ENCODE measurements around the gene MRPL2. TPM values are rescaled to one million over a fixed set of nuclear protein-coding genes. Genes with fewer than 3 reads are reported as not detected.

MRPL2 gene
- total and polyA plus RNA-seq, 8 donors, result 19.9 to 65.8 (median 28.7) TPM

DNA sequence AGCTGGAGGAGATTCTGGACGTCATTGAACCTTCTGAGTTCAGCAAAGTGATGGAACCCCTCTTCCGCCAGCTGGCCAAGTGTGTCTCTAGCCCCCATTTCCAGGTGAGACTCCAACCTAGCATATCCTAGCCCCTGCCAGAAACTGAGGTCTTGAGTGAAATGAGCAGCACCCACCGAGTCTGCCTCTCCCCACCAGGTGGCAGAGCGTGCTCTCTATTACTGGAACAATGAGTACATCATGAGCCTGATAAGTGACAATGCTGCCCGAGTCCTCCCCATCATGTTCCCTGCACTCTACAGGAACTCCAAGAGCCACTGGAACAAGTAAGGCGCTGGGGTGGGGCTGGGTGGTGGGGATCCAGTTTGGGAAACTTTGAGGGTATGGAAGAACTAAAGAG is 50.1 kb downstream of the MRPL2 start:
- intact Hi-C loops (cut with DNase I), result no loop called here
- Histone ChIP-seq H3K4me3 (no peak overlapping the region), H3K27ac (no peak overlapping the region), H3K4me1 (peaks cover 0 to 4% (median 4%) of the 10 kb centered on the region in 3 donors), H3K9me3 (no peaks in the 10 kb centered on the region), H3K36me3 (peaks cover 0 to 32% (median 7%) of the 10 kb centered on the region in 3 donors), H3K27me3 (no peaks in the 10 kb centered on the region)
- ATAC-seq (no peak), FAIRE-seq (no peak), DNase-seq (peak in 1 of 6 donors; percentile 42)
- WGBS, 2 donors, result 67% methylated on average over 6 of the region's 6 CpGs
- no peak for TF ChIP-seq CTCF (IDR thresholded peaks at IDR 0.05)

- ATAC-seq, result no peak
- intact Hi-C loops (cut with DNase I), result no loop called here
These were observed 52.1 kb downstream of the MRPL2 start for GRCh38 chr6:43007126-43007525.

DNA sequence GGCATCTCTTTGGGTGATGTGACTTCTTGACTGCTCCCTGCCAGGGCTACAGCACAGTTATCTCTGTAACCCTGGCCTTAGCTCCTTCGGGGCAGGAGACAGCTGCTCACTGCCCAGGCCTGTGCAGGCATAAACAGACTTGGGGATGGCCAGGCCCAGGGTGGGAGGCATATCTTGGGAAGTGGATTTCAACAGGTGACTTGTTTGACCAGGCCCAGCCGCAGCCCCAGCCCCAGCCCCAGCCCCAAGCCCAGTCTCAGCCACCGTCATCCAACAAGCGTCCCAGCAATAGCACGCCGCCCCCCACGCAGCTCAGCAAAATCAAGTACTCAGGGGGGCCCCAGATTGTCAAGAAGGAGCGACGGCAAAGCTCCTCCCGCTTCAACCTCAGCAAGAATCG is 53.0 kb downstream of the MRPL2 start:
- WGBS, 2 donors, result 94 to 96% methylated on average over 11 of the region's 11 CpGs
- intact Hi-C loops (cut with DNase I), result no loop called here

More at GRCh38 chr6:43007126-43007525, 52.1 kb downstream of the MRPL2 start:
- Histone ChIP-seq H3K4me1 (no peaks in the 10 kb centered on the region), H3K27ac (no peak overlapping the region), H3K36me3 (peaks cover 0 to 32% (median 7%) of the 10 kb centered on the region in 3 donors), H3K4me3 (no peak overlapping the region), H3K27me3 (no peaks in the 10 kb centered on the region), H3K9me3 (no peaks in the 10 kb centered on the region)
- no peak for DNase-seq
- WGBS, 2 donors, result 91% methylated on average over 9 of the region's 9 CpGs
- TF ChIP-seq CTCF (IDR thresholded peaks at IDR 0.05), result no peak
- FAIRE-seq, result no peak

GRCh38 chr6:43005844-43006243 is 53.4 kb downstream of the MRPL2 start:
- Histone ChIP-seq H3K27me3 (no peaks in the 10 kb centered on the region), H3K9me3 (no peaks in the 10 kb centered on the region), H3K27ac (no peak overlapping the region), H3K36me3 (peaks cover 0 to 24% (median 7%) of the 10 kb centered on the region in 3 donors), H3K4me3 (no peak overlapping the region), H3K4me1 (no peaks in the 10 kb centered on the region)
- FAIRE-seq, result no peak
- 83 to 90% methylated on average over 5 of the region's 5 CpGs for WGBS, 2 donors
- intact Hi-C loops (cut with DNase I), result no loop called here
- no peak for DNase-seq
- ATAC-seq, result no peak
- no peak for TF ChIP-seq CTCF (IDR thresholded peaks at IDR 0.05)

More for the DNA sequence above, 53.0 kb downstream of the MRPL2 start:
- H3K4me1 ChIP-seq, result no peaks in the 10 kb centered on the region
- H3K9me3 ChIP-seq, result no peaks in the 10 kb centered on the region
- FAIRE-seq, result no peak
- TF ChIP-seq CTCF (IDR thresholded peaks at IDR 0.05), result no peak
- no peaks in the 10 kb centered on the region for H3K27me3 ChIP-seq
- H3K27ac ChIP-seq, result no peak overlapping the region
- DNase-seq, result no peak
- no peak overlapping the region for H3K4me3 ChIP-seq
- no peak for ATAC-seq
- peaks cover 0 to 28% (median 7%) of the 10 kb centered on the region in 3 donors for H3K36me3 ChIP-seq

Other genes starting within 250 kb of the MRPL2 start
- gene RPL7L1, start 179.8 kb downstream of the MRPL2 start, total RNA-seq, result 10 to 100 TPM; 23.7 to 43.9 (median 39.2) TPM
- 10 to 100 TPM; 29.5 to 34.4 TPM for gene RPL7L1, start 179.8 kb downstream of the MRPL2 start, polyA plus RNA-seq
- gene PTCRA, start 143.4 kb downstream of the MRPL2 start, total RNA-seq, result under 1 TPM in 1 of 6 donors, not detected in 5; 0.66 TPM
- not detected for gene PTCRA, start 143.4 kb downstream of the MRPL2 start, polyA plus RNA-seq
- 10 to 100 TPM; 28.3 to 59.7 (median 34.1) TPM for gene CNPY3, start 130.0 kb downstream of the MRPL2 start, total RNA-seq
- 10 to 100 TPM; 41.9 to 55.4 TPM for gene CNPY3, start 130.0 kb downstream of the MRPL2 start, polyA plus RNA-seq
- gene GNMT, start 98.7 kb downstream of the MRPL2 start, total RNA-seq, result 100 to 1,000 TPM in 3 of 6 donors, 10 to 100 TPM in 3; 19.0 to 295 (median 102) TPM
- gene GNMT, start 98.7 kb downstream of the MRPL2 start, polyA plus RNA-seq, result 100 to 1,000 TPM in 1 of 2 donors, 10 to 100 TPM in 1; 57.9 to 443 TPM
- 10 to 100 TPM; 11.4 to 24.3 (median 16.5) TPM for gene PEX6, start 80.3 kb downstream of the MRPL2 start, total RNA-seq
- gene PEX6, start 80.3 kb downstream of the MRPL2 start, polyA plus RNA-seq, result 10 to 100 TPM; 17.5 to 20.9 TPM
- 10 to 100 TPM in 5 of 6 donors, 1 to 10 TPM in 1; 9.6 to 17.2 (median 11.3) TPM for gene PPP2R5D, start 74.9 kb downstream of the MRPL2 start, total RNA-seq
- 10 to 100 TPM; 16.8 to 18.7 TPM for gene PPP2R5D, start 74.9 kb downstream of the MRPL2 start, polyA plus RNA-seq
- gene MEA1, start 45.5 kb downstream of the MRPL2 start, total RNA-seq, result 10 to 100 TPM; 16.5 to 26.5 (median 22.6) TPM
- gene MEA1, start 45.5 kb downstream of the MRPL2 start, polyA plus RNA-seq, result 10 to 100 TPM; 44.1 to 48.7 TPM
- 10 to 100 TPM; 19.7 to 40.6 (median 28.0) TPM for gene KLHDC3, start 45.2 kb downstream of the MRPL2 start, total RNA-seq
- 10 to 100 TPM; 48.5 to 48.8 TPM for gene KLHDC3, start 45.2 kb downstream of the MRPL2 start, polyA plus RNA-seq
- gene RRP36, start 37.8 kb downstream of the MRPL2 start, total RNA-seq, result 10 to 100 TPM; 13.2 to 27.1 (median 22.3) TPM
- 10 to 100 TPM; 21.2 to 32.9 TPM for gene RRP36, start 37.8 kb downstream of the MRPL2 start, polyA plus RNA-seq
- 10 to 100 TPM in 4 of 6 donors, 1 to 10 TPM in 2; 8.6 to 21.4 (median 12.2) TPM for gene CUL7, start 5.6 kb downstream of the MRPL2 start, total RNA-seq
- gene CUL7, start 5.6 kb downstream of the MRPL2 start, polyA plus RNA-seq, result 10 to 100 TPM; 17.1 to 20.4 TPM
- 10 to 100 TPM; 11.3 to 24.2 (median 15.4) TPM for gene KLC4, start 197 bp upstream of the MRPL2 start, total RNA-seq
- 10 to 100 TPM; 33.0 to 46.1 TPM for gene KLC4, start 197 bp upstream of the MRPL2 start, polyA plus RNA-seq
- gene PTK7, start 16.9 kb upstream of the MRPL2 start, total RNA-seq, result 10 to 100 TPM in 5 of 6 donors, 1 to 10 TPM in 1; 9.8 to 44.2 (median 15.8) TPM
- 10 to 100 TPM; 21.7 to 33.1 TPM for gene PTK7, start 16.9 kb upstream of the MRPL2 start, polyA plus RNA-seq
- 10 to 100 TPM in 3 of 6 donors, 1 to 10 TPM in 3; 7.2 to 12.8 (median 9.8) TPM for gene SRF, start 111.8 kb upstream of the MRPL2 start, total RNA-seq
- gene SRF, start 111.8 kb upstream of the MRPL2 start, polyA plus RNA-seq, result 10 to 100 TPM; 11.0 to 11.9 TPM
- 10 to 100 TPM; 11.3 to 26.7 (median 13.8) TPM for gene CUL9, start 122.8 kb upstream of the MRPL2 start, total RNA-seq
- 10 to 100 TPM; 86.6 to 99.3 TPM for gene CUL9, start 122.8 kb upstream of the MRPL2 start, polyA plus RNA-seq
- 10 to 100 TPM; 19.9 to 45.1 (median 38.4) TPM for gene DNPH1, start 170.0 kb upstream of the MRPL2 start, total RNA-seq
- 10 to 100 TPM; 56.0 to 73.3 TPM for gene DNPH1, start 170.0 kb upstream of the MRPL2 start, polyA plus RNA-seq
- gene TTBK1, start 184.0 kb upstream of the MRPL2 start, total RNA-seq, result under 1 TPM; 0.08 to 0.19 (median 0.14) TPM
- gene TTBK1, start 184.0 kb upstream of the MRPL2 start, polyA plus RNA-seq, result under 1 TPM; 0.45 to 0.57 TPM
- gene SLC22A7, start 238.8 kb upstream of the MRPL2 start, total RNA-seq, result under 1 TPM in 1 of 6 donors, not detected in 5; 0.16 TPM
- gene SLC22A7, start 238.8 kb upstream of the MRPL2 start, polyA plus RNA-seq, result not detected
- gene CRIP3, start 249.4 kb upstream of the MRPL2 start, total RNA-seq, result 1 to 10 TPM in 2 of 6 donors, under 1 TPM in 4; 0.46 to 4.6 (median 0.82) TPM
- gene CRIP3, start 249.4 kb upstream of the MRPL2 start, polyA plus RNA-seq, result 1 to 10 TPM; 4.5 to 9.7 TPM

Measured in pancreas (tissue), 10 donors.